MM.1S (cell line): ENCODE measurements around the gene FMO3.

Experiments
- CTCF ChIP-seq: fragments of 300-600 bp; sonication (generic); IDR thresholded peaks from 2 replicates; pipeline ENCODE4 v1.5.1; 2016; ENCODE audit warnings: antibody characterized with exemption, low read length, mixed read lengths
- EZH2 ChIP-seq: fragments of 300-600 bp; sonication (generic); optimal IDR thresholded peaks from 2 replicates; pipeline ENCODE3; 2017; ENCODE audit warnings: low read depth, mild to moderate bottlenecking, antibody characterized with exemption, low read length, mixed read lengths

DNA sequence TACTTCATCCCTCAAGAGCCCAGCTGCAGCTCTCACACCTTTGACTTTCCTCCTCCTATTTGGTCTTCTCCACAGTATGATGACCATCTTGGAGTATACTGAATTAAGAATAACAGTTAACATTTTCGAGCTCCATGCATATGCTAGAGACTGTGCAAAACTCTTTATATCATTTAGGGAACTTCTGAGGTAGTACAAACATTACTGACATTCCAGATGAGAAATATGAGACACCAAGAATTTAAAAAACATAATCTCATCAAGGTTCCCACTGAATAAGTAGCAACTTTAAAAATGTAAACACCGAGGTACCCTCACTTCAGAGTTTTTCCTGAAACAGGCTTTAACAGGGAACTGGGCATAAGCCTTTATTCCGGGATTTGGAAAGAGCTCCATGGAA, 22.7 kb downstream of the FMO3 start:
- TF ChIP-seq CTCF, result no peak
- TF ChIP-seq EZH2, result no peak
